Left ventricle myocardium inferior (tissue), 1 donor: ENCODE measurements around the gene TSPO2. TPM values are rescaled to one million over a fixed set of nuclear protein-coding genes. Genes with fewer than 3 reads are reported as not detected.
A peak's percentile ranks its signal among the peaks of the same experiment; 100 is the strongest.

Experiments used
- DNase-seq: peaks from one replicate; pipeline ENCODE4 v3.0.0-alpha.2; 2020
- H3K27ac ChIP-seq: fragments of 200-600 bp; replicated peaks from 2 replicates; pipeline ENCODE4 v1.8.0; 2021
- H3K27me3 ChIP-seq: fragments of 200-600 bp; 2 replicates; pipeline ENCODE4 v1.8.0; 2021; ENCODE audit warnings: low read depth
- H3K36me3 ChIP-seq: fragments of 200-600 bp; 2 replicates; pipeline ENCODE4 v1.8.0; 2021
- H3K4me1 ChIP-seq: fragments of 200-600 bp; 2 replicates; pipeline ENCODE4 v1.8.0; 2021
- H3K4me3 ChIP-seq: fragments of 200-600 bp; 2 replicates; pipeline ENCODE4 v1.8.0; 2021; ENCODE audit warnings: mild to moderate bottlenecking, moderate library complexity
- H3K9me3 ChIP-seq: fragments of 200-600 bp; replicated peaks from 2 replicates; pipeline ENCODE4 v1.8.0; 2021
- CTCF ChIP-seq: fragments of 200-600 bp; IDR thresholded peaks from 2 replicates; pipeline ENCODE4 v1.8.0; 2021; ENCODE audit warnings: antibody characterized with exemption, mild to moderate bottlenecking, borderline replicate concordance
- intact Hi-C: fragments of 100-400 bp; cut with micrococcal nuclease; formaldehyde crosslinking; loops from one replicate; pipeline ENCODE4 v1.11.0; 2022
- total RNA-seq: library from RNA; stranded (reverse); fragmentation: NEBNext Ultra II Directional; extraction: Animal tissue kit (Norgen Biotek cat#: 25700); gene quantifications from one replicate; pipeline ENCODE4 v1.2.1, GENCODE V29; 2021
- donor health status: DM: no; HTN: yes; CAD: no; lungs with severe emphysema.

TSPO2 gene
- total RNA-seq, 1 donor from 2014 or later: not detected

GRCh38 chr6:41036186-41036585, 6.1 kb upstream of the TSPO2 start:
- no peak for TF ChIP-seq CTCF
- H3K27me3 ChIP-seq: no peaks in the 10 kb centered on the region
- no peak overlapping the region for H3K27ac ChIP-seq
- H3K4me3 ChIP-seq: no peak overlapping the region
- no peaks in the 10 kb centered on the region for H3K36me3 ChIP-seq
- H3K9me3 ChIP-seq: no peaks in the 10 kb centered on the region
- H3K4me1 ChIP-seq: peaks cover 7% of the 10 kb centered on the region
- DNase-seq: no peak
- intact Hi-C loops: no loop called here

- H3K27ac ChIP-seq: no peak overlapping the region
- no peak for DNase-seq
- H3K9me3 ChIP-seq: no peaks in the 10 kb centered on the region
- H3K4me1 ChIP-seq: peaks cover 7% of the 10 kb centered on the region
- H3K27me3 ChIP-seq: no peaks in the 10 kb centered on the region
- TF ChIP-seq CTCF: no peak
- intact Hi-C loops: no loop called here
- no peaks in the 10 kb centered on the region for H3K36me3 ChIP-seq
- no peak overlapping the region for H3K4me3 ChIP-seq
These were observed 5.7 kb upstream of the TSPO2 start for GRCh38 chr6:41036601-41037000.

- no peak for TF ChIP-seq CTCF
- Histone ChIP-seq H3K4me1 (peaks cover 7% of the 10 kb centered on the region), H3K36me3 (no peaks in the 10 kb centered on the region), H3K27me3 (no peaks in the 10 kb centered on the region), H3K27ac (no peak overlapping the region), H3K4me3 (no peak overlapping the region), H3K9me3 (no peaks in the 10 kb centered on the region)
- intact Hi-C loops: no loop called here
- no peak for DNase-seq
These were observed 5.0 kb upstream of the TSPO2 start for GRCh38 chr6:41037107-41037900.

GRCh38 chr6:41038205-41038604, 4.1 kb upstream of the TSPO2 start:
- TF ChIP-seq CTCF: no peak
- H3K4me1 ChIP-seq: peaks cover 7% of the 10 kb centered on the region
- no peaks in the 10 kb centered on the region for H3K36me3 ChIP-seq
- no peak overlapping the region for H3K4me3 ChIP-seq
- no peak overlapping the region for H3K27ac ChIP-seq
- no peaks in the 10 kb centered on the region for H3K27me3 ChIP-seq
- H3K9me3 ChIP-seq: no peaks in the 10 kb centered on the region
- intact Hi-C loops: no loop called here
- no peak for DNase-seq

- Histone ChIP-seq H3K4me1 (peaks cover 7% of the 10 kb centered on the region), H3K4me3 (no peak within 1 kb of the TSS), H3K27ac (no peak within 1 kb of the TSS), H3K9me3 (no peaks in the 10 kb centered on the region), H3K27me3 (no peaks in the 10 kb centered on the region), H3K36me3 (no peaks in the 10 kb centered on the region)
- intact Hi-C loops: no loop called here
- TF ChIP-seq CTCF: peak; percentile 77
- no peak for DNase-seq
These were observed 2.9 kb upstream of the TSPO2 start, which contains the start of gene UNC5CL for GRCh38 chr6:41039060-41039998. Gene UNC5CL (minus strand): TSS chr6:41039221. CDS start chr6:41035074, 4,147 bp downstream.
